Chondrocyte (in vitro differentiated cells): ENCODE results near the gene ADAM8. TPM values are rescaled to one million over a fixed set of nuclear protein-coding genes. Genes with fewer than 3 reads are reported as not detected.
"Not testable (repeated sequence)": the region's sequence is repeated elsewhere in the genome, so short reads cannot be mapped to it uniquely, and the experiment has no call there.

Experiments used
- DNase-seq: peaks from one replicate; pipeline ENCODE4 v3.0.0; 2021; ENCODE audit warnings: mixed read lengths, low spot score
- H3K27ac Mint-ChIP-seq: one replicate; pipeline ENCODE4 v1.8.0; 2021; ENCODE audit warnings: mild to moderate bottlenecking, moderate library complexity, mixed read lengths; ENCODE audit not compliant: unreplicated experiment
- H3K27me3 Mint-ChIP-seq: 2 replicates; pipeline ENCODE4 v1.8.0; 2021; ENCODE audit warnings: low read depth, mixed read lengths
- H3K36me3 Mint-ChIP-seq: 2 replicates; pipeline ENCODE4 v1.8.0; 2021; ENCODE audit warnings: low read depth, mixed read lengths
- H3K4me1 Mint-ChIP-seq: 2 replicates; pipeline ENCODE4 v1.8.0; 2021; ENCODE audit warnings: low read depth, mild to moderate bottlenecking, mixed read lengths
- H3K4me3 Mint-ChIP-seq: one replicate; pipeline ENCODE4 v1.8.0; 2021; ENCODE audit warnings: mild to moderate bottlenecking, moderate library complexity, mixed read lengths; ENCODE audit not compliant: unreplicated experiment
- H3K9me3 Mint-ChIP-seq: 2 replicates; pipeline ENCODE4 v1.8.0; 2021; ENCODE audit warnings: low read depth, mixed read lengths
- CTCF ChIP-seq: fragments of 200-600 bp; sonication (generic); IDR thresholded peaks from 2 replicates; pipeline ENCODE4 v1.5.0; 2021; ENCODE audit warnings: antibody characterized with exemption, mild to moderate bottlenecking, moderate library complexity
- long read RNA-seq: library from polyadenylated mRNA; stranded (forward); transcript quantifications from one replicate; pipeline ENCODE4 v2.0.0, GENCODE V29; 2021
- total RNA-seq: library from RNA; stranded (reverse); gene quantifications from 3 replicates; pipeline ENCODE4 v1.2.1, GENCODE V29; 2021

ADAM8 gene
- total RNA-seq = 1.3 to 3.2 TPM (median 2.3 TPM) in 3 replicates
- long read RNA-seq, partial matches to known transcripts = 1 of 1 reads
- long read RNA-seq, other reads (novel, unspliced or antisense) = 0 of 1 reads

- TF ChIP-seq CTCF = no peak
- no peak within 1 kb of the TSS for H3K4me3 Mint-ChIP-seq
- H3K27me3 Mint-ChIP-seq = peaks cover 2% of the 10 kb centered on the region
- no peaks in the 10 kb centered on the region for H3K9me3 Mint-ChIP-seq
- no peak within 1 kb of the TSS for H3K27ac Mint-ChIP-seq
- H3K4me1 Mint-ChIP-seq = peaks cover 2% of the 10 kb centered on the region
- DNase-seq = no peak
- peaks cover 1% of the 10 kb centered on the region for H3K36me3 Mint-ChIP-seq
Measured at GRCh38 chr10:133276435-133277201, at the start of gene ADAM8. ADAM8 (minus strand) TSS chr10:133276868; CDS start chr10:133276817, 51 bp downstream.

GRCh38 chr10:133326223-133326551 is 49.5 kb upstream of the ADAM8 start:
- no peak for TF ChIP-seq CTCF
- Mint-ChIP-seq H3K27me3 (no peaks in the 10 kb centered on the region), H3K36me3 (no peaks in the 10 kb centered on the region), H3K4me3 (peak overlapping the region; percentile 72), H3K9me3 (no peaks in the 10 kb centered on the region), H3K4me1 (peaks cover 43% of the 10 kb centered on the region), H3K27ac (peak overlapping the region; percentile 69)
- DNase-seq = no peak

- H3K4me1 Mint-ChIP-seq = peaks cover 43% of the 10 kb centered on the region
- no peaks in the 10 kb centered on the region for H3K9me3 Mint-ChIP-seq
- TF ChIP-seq CTCF = no peak
- peak overlapping the region; percentile 94 for H3K27ac Mint-ChIP-seq
- DNase-seq = peak; percentile 84
- H3K36me3 Mint-ChIP-seq = no peaks in the 10 kb centered on the region
- no peaks in the 10 kb centered on the region for H3K27me3 Mint-ChIP-seq
- peak overlapping the region; percentile 82 for H3K4me3 Mint-ChIP-seq
Measured at GRCh38 chr10:133325440-133326222, 49.0 kb upstream of the ADAM8 start.

- Mint-ChIP-seq H3K36me3 (no peaks in the 10 kb centered on the region), H3K27me3 (no peaks in the 10 kb centered on the region), H3K9me3 (no peaks in the 10 kb centered on the region), H3K27ac (peak overlapping the region; percentile 36), H3K4me3 (peak overlapping the region; percentile 82), H3K4me1 (peaks cover 40% of the 10 kb centered on the region)
- no peak for TF ChIP-seq CTCF
- peak; percentile 87 for DNase-seq
Measured at GRCh38 chr10:133324857-133325260, 48.2 kb upstream of the ADAM8 start.

- no peak for TF ChIP-seq CTCF
- no peaks in the 10 kb centered on the region for H3K27me3 Mint-ChIP-seq
- no peaks in the 10 kb centered on the region for H3K36me3 Mint-ChIP-seq
- DNase-seq = peak; percentile 92
- H3K9me3 Mint-ChIP-seq = no peaks in the 10 kb centered on the region
- H3K4me3 Mint-ChIP-seq = peak overlapping the region; percentile 22
- H3K27ac Mint-ChIP-seq = no peak overlapping the region
- peaks cover 36% of the 10 kb centered on the region for H3K4me1 Mint-ChIP-seq
Measured at GRCh38 chr10:133324198-133324792, 47.6 kb upstream of the ADAM8 start.

GRCh38 chr10:133322064-133322709 is 45.5 kb upstream of the ADAM8 start:
- H3K36me3 Mint-ChIP-seq, H3K27me3 Mint-ChIP-seq, H3K4me3 Mint-ChIP-seq, H3K9me3 Mint-ChIP-seq, DNase-seq, H3K27ac Mint-ChIP-seq: not testable (repeated sequence)
- H3K4me1 Mint-ChIP-seq = peaks cover 21% of the 10 kb centered on the region

- not testable (repeated sequence) for H3K4me1 Mint-ChIP-seq, H3K36me3 Mint-ChIP-seq
Measured at GRCh38 chr10:133320852-133321422, 44.3 kb upstream of the ADAM8 start.

More at GRCh38 chr10:133320852-133321422, 44.3 kb upstream of the ADAM8 start:
- not testable (repeated sequence) for H3K27me3 Mint-ChIP-seq, H3K9me3 Mint-ChIP-seq, H3K4me3 Mint-ChIP-seq, H3K27ac Mint-ChIP-seq
- DNase-seq = peak; percentile 15
